NCI-H2227 treated with DMSO at 0.1 percent for 48 hours (cell line): Measurements from ENCODE around the gene PSMB10.
A peak's percentile ranks its signal among the peaks of the same experiment; 100 is the strongest.
"Not testable (repeated sequence)": the region's sequence is repeated elsewhere in the genome, so short reads cannot be mapped to it uniquely, and the experiment has no call there.

Source experiments
- DNase-seq: peaks from one replicate; lab custom pipeline; 2025; lab: John Stamatoyannopoulos, UW

PSMB10 gene

GRCh38 chr16:67942200-67942509 lies 5.5 kb upstream of the PSMB10 start:
- no peak for DNase-seq

- DNase-seq, result no peak
Observed at GRCh38 chr16:67941469-67942199, 5.0 kb upstream of the PSMB10 start.

GRCh38 chr16:67940446-67941089 lies 3.9 kb upstream of the PSMB10 start:
- DNase-seq, result no peak

DNA sequence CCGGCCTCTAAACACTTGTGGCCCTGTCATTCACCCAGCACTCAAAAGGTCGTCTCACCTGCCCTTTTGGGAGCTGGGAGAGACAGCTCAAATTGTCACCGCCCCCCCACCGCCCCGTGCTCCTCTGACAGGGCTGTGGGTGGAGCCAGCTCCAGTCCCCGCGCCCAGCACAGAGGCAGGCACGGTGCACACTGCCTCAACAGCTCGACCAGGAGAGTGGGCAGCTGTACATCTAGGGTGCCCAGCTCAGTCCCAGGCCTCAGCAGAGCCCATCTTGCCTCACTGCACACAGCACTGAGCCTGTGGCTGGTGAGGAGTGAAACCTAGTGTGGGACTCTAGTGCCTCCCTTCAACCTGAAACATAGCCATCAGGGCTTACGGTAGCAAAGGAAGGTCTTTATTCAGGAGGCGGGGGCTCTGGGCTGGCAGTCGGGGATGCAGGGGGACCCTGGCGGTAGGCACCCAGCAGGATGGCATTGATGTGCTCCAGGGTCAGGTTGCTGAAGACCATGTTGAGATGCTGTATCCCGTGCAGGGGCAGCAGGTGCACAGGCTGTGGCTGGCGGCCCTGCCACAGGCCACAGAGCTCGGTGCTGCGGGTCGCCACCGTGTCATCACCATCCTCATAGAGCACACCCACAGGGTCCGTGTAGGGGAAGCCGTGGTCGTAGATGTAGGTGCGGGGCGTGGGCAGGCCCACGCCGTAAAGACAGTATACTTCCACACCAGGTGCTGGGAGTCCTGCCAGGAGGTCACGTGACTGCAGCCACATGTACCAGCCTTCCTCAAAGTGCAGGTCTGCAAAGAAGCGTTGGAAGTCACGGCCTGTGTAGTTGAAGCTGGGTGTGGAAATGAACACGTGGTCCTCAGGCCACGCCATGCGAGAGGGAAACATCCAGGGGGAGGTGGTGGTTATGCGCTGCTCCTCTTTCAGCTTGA lies 3.1 kb upstream of the PSMB10 start:
- no peak for DNase-seq

GRCh38 chr16:67937713-67938112 lies 1.1 kb upstream of the PSMB10 start:
- DNase-seq, result not testable (repeated sequence)

DNA sequence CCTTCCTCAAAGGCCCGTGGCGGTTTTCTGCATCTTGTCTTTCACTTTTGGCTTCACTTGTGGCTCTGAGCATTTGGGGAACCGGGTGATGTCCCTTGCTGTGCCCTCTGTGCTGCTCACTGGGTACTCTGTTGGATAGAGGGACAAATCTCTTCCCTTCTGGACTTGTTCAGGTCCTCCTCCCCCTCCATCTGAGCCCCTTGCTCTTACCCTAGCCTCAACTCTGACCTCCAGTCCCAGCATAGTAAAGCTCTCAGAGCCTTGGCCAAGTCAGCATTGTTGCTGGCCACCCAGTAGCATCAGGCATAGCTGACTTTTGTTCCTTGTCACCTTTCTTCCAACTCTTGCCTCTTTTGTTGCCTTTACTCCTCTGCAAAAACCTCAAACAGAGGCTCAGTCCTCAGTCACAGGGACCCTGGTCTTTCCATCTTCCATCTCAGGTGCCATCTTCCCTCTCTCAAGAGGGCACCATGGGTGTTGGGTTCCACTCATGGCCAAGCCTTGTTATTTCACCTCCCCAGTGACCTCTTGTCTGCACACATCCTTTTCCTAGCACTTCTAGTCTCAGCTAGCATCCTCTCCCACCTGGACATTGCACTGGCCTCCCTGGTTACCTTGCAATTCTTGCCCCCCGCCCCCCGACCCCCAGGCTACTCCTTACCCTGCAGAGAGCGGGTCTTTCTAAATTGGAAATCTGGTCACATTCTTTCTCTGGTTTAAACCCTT lies 393 bp upstream of the PSMB10 start:
- no peak for DNase-seq

DNA sequence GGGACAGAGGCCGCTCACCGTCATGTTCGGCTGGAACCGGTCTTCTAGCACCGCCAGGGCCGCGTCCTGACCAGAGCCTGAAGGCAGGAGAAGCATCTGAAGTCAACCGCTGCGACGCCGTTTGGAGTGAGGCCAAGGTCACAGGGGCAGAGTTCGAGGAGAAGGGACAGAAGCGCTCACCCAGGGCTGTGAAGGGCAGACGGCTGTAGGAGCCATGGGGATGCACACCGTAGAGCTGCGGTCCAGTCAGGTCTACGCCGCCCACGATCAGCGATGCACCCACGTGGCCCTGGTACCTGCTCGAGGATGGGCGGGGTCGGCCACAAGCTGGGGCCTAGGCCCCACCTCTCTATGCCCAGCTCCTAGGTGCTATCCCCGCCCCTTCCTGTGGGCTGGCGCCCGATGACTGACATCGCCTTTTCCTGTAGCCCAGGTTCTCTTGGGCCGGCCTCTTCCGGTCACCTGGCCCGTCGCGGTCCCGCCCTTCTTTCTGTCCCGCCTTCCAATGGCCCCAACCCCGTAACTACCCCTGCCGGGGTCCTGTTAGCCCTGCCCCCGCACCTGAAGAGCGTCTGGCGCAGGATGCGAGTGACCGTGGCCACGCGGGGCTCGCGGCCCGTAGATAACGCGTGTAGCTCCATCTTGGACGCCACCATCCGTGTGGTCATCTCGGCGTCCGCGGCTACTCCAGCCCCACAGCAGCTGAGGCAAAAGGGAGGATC lies 1.1 kb downstream of the PSMB10 start:
- peak; percentile 91 for DNase-seq

GRCh38 chr16:67935101-67935401 lies 1.6 kb downstream of the PSMB10 start:
- no peak for DNase-seq

- no peak for DNase-seq
Observed at GRCh38 chr16:67934306-67935100, 2.1 kb downstream of the PSMB10 start.

- no peak for DNase-seq
Observed at GRCh38 chr16:67933805-67934204, 2.8 kb downstream of the PSMB10 start.

DNA sequence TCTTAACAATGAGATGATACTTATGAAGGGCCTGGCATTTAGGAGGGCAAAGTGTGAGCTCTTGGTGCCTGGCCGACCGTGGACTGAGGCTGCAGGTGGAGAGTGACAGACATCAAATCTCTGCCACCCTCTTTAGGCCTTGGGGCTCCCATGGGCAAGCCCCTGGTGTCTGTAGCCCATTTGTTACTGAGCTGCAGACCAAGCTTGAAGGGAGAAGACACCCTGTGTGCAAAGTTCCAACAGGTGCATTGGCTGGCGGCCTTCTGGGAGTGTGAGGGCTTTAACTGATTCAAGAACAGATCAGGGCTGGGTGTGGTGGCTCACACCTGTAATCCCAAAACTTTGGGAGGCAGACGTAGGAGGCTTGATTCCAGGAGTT lies 4.2 kb downstream of the PSMB10 start:
- DNase-seq, result no peak

- no peak for DNase-seq
Observed at GRCh38 chr16:67931712-67932461, 4.8 kb downstream of the PSMB10 start, which contains the start of gene CTRL. CTRL (minus strand) TSS chr16:67931862; CDS start chr16:67931852, 10 bp downstream.

- DNase-seq, result no peak
Observed at GRCh38 chr16:67930678-67931211, 5.9 kb downstream of the PSMB10 start.

DNA sequence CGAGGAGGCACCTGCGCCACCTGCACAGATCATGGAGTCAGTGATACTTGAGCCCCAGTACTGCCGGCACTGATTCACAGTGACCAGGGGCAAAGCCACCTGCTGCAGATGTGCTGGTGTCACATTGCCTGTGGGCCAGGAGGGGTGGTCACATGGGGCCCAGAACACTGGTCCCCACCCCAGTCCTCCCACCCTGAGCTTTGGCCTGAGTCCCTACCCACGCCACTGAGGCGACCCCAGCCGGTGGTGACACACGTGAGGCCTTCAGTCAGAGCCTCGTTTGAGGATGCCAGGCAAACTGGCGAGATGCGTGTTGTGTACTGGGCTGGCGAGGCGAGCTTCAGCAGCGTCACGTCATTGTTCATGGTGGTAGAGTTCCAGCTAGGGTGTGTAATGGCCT lies 6.5 kb downstream of the PSMB10 start:
- no peak for DNase-seq

- peak; percentile 29 for DNase-seq
Observed at GRCh38 chr16:67928561-67929364, 7.9 kb downstream of the PSMB10 start.

GRCh38 chr16:67928147-67928546 lies 8.5 kb downstream of the PSMB10 start:
- no peak for DNase-seq

DNA sequence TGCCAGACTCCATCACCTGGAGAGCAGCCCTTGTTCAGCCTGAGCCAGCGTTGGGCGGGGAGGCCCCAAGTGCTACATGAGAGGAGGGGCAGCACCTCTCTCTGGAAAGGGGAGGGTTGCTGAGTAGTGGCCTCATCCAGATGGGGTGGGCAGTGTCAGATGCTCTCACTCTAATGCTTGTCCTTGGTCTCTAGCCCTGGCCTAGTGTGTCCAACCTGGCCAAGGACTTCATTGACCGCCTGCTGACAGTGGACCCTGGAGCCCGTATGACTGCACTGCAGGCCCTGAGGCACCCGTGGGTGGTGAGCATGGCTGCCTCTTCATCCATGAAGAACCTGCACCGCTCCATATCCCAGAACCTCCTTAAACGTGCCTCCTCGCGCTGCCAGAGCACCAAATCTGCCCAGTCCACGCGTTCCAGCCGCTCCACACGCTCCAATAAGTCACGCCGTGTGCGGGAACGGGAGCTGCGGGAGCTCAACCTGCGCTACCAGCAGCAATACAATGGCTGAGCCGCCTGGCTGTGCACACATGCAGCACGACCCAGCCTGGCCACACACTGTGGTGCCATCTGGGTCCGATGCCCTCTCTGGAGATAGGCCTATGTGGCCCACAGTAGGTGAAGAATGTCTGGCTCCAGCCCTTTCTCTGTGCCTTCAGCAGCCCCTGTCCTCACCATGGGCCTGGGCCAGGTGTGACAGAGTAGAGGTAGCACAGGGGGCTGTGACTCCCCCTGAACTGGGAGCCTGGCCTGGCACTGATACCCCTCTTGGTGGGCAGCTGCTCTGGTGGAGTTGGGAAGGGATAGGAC lies 9.3 kb downstream of the PSMB10 start:
- DNase-seq, result no peak

DNA sequence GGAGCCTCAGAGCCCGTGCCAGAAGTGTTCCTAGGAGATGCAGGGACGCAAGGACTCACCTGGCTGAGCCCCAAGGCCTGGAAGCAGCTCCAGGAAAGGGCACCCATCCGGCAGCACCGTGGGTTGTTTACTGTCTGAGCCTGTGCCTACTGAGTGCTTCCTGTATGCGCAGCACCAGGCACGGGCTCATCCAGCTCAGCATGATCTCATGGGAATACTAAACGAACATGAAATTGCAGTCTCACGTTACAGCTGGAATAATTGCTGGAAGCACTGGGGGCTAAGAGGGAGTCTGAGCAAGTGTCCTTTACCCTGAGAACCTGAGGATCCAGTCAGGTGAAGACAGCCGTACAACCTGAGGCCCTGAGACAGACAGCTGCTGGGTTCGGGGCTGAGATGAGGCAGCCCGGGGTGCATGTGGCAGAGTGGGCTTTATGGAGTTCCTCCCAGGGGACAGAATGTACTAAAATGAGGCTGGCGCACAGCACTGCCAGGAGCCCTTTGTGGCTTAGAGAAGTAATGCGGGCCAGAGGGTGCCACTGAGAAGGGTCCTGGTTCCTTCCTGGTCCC lies 10.4 kb downstream of the PSMB10 start:
- no peak for DNase-seq
